CD4-positive, alpha-beta T cell treated with Interleukin-4 for 1 hour (primary cell): ENCODE data around the gene EPB41.
"Not testable (repeated sequence)": the region's sequence is repeated elsewhere in the genome, so short reads cannot be mapped to it uniquely, and the experiment has no call there.

ENCODE experiments used
- DNase-seq, 2 donors: peaks; one replicate each; pipeline ENCODE4 v3.0.0-alpha.2; 2020 to 2022

Gene EPB41

DNA sequence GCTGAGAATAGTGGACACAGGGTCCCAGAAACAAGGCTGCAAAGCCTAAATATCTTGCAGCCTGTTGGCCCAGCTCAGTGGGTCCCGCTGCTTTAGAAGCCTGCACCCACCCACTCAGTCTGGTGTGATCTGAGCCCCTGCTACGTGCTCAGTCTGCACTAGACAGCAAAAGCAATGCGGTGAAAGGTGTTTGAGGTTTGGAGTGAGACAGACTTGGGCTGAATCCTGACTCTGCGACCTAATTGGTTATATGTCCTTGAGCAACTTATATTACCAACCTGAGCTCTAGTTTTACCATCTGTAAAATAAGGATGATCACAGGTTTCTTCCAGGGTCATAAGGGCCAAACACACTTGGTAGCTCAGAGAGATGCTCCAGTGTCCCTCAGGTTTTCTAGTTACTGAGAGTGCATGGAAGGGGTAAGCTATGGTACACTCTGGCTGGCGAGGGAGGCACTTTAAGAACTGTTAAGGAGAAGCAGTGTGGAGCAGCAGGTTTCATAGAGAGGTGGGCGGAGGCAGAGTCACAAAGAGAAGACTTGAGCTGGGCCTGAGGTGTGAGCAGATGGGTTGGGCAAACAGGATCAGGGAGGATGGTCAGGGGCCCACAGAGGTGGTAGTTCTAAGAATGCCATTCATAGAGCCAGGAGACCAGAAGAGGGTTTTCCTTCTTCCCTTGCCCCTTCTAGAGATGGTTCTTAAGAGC, 199.2 kb downstream of the EPB41 start:
- DNase-seq, result no peak

DNA sequence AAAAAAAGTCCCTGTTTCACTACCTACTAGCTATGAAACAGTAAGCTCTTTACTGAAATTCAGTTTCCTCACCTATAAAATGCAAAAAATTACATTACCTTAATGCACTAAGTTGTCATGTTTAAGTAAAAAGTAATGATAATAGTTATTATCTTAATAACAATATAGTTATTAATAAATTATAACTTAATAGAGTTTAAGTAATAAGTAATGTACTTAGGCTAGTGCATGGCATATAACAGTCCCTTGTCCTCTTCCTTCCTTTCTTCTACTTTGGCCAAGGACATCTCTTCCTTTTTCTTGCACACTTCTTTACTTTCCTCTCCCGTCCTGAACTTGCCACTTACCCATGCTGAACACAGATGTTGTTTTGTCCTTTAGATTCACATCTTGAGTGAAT, 200.3 kb downstream of the EPB41 start:
- no peak for DNase-seq

DNA sequence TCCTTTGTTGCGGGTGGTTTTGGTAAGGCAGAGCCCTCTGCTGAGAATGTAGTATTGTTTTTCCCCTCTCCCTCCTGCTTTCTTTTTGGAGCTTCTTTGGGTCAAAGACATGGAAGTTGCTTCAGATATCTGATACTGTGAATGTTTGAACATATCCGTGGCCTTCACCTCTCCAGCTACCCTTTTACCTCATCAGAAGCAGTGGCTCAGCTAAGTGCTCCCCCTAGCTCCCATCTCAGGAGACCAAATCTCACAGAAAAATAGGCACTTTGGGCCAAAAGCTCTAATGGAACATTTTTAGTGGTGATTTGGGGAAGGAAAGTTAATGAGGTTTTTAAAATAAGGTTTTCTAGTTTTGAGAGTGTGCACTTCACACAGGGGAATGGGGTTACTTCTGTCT, 203.0 kb downstream of the EPB41 start:
- no peak for DNase-seq

DNA sequence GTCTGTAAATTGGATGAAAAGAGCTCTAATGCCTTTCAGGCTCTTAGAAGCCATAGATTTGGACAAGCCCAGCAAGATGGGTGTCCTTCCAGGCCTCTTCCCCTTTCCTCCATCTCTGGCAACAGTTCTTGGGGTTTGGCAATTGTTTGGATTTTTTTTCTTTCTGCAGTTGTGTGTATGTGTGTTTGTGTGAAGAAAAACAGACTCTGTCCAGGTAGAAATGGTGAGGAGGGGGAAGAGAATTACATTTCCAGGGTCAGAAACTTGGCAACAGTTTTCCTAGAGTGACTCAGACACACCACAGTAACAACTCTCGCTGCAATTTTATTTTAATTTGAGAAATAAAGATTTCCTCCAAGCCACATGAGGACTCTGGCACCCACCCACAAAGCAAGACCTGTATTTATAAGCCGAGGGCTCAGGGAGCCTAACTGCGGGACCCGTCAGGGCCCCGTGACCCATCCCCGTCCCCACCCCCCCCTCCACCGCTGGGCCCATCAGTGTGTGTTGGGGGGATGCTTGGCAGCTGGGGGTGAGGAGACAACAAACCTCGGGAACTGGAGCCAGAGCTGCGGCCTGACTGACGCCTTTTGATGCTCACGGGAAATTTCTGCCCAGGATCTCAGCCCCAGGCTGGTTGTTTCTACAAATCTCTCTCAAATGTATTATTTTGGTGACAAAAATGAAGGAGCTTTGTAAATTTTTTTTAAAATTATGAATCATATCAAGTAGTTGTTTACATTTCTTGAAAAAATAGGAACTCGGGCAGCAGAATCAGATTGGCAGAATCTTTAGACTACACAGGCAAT, 205.0 kb downstream of the EPB41 start:
- DNase-seq, result no peak

DNA sequence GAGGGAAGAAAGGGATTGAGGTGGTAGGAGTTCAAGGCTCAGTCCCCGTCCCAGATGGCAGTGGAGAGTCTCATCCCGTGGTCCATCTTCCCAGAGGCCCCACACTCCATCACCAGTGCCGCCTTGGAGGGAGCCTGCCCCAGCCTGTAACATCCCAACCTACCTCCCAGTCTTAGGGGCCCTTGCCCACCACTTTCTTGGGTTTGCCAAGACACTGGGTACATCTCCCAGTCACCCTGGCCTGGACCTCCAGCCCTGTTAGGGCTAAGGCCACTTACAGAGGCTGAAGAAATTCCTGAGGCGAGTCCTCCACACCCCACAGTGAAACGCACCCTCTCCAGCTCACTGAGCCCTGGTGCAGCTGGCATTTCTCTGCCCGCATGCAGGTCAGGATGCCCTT, 206.0 kb downstream of the EPB41 start:
- DNase-seq, result no peak

DNA sequence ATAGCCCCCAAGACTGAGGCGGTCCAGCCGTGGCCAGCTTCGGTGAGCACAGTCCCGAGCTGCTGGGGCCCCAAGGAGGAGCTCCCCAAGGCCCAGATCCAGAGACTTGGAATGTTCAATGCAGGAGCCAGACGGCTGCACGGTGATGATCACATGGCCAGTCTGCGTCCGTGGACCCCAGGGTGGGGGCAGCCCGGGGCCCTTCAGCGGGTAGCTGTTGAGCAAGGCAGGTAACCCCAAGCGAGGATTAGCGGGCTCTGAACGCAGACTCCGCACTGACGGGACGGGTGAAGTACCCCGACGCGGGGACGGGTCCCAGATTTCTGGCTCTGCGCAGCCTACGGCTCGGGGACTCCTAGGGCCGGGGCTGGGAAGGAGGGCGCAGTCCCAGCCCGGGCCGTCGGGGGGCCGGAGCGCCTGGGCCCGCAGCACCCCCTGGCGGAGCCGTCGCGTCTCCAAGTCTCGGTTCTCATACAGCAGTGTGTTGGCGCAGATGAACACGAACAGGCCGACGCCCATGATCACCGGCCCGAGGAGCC, 206.6 kb downstream of the EPB41 start:
- peak; percentile 66 for DNase-seq

DNA sequence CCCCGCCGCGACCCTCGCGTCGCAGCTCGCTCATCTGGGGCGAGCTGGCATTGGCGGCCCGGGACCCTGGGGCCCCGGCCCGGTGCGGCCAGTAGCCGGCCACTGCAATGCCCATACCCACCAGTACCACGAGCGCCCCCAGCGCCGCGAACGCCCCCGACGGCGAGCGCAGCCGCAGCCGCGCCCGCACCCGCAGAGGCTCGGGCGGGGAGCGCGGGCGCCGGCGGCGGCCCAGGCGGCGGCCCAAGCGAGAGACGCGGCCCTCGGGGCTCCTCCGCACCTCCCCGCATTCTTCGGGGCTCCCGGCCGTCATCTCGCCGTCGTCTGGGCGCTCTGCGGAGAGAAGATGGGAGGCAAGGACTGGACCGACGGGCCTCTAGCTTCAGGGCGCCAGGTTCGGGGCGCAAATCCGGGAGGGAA, 207.2 kb downstream of the EPB41 start:
- peak in 1 of 2 donors; percentile 7 for DNase-seq

GRCh38 chr1:29121936-29122681, 207.7 kb downstream of the EPB41 start:
- peak in 1 of 2 donors; percentile 13 for DNase-seq

- DNase-seq, result no peak
Measured at GRCh38 chr1:29122682-29123052, 208.3 kb downstream of the EPB41 start.

- DNase-seq, result peak in 1 of 2 donors; percentile 19
Measured at GRCh38 chr1:29123053-29123886, 208.9 kb downstream of the EPB41 start.

DNA sequence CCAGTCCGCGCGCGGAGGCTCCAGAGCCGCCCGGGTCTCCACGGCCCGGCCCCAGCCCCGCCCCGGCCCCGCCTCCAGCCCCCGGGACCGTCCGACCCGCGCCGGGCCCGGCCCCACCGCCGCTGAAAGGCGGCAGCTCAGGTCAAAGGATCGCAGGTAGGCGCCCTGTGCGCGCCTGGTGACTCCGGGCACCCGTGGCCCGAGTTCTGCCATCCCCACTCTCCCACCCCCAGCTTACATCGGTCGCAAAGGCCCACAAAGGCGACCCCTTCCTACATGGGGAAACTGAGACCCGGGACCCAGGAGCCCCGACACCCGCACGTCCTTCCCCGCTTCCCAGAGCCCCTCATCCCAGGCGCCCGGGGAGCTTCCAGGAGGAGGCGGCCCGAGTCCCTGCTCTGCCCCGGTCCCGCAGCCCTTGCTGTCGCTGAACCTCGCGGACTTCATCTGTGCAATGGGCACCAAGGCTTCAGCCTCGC, 209.6 kb downstream of the EPB41 start, which contains the start of gene TMEM200B:
TSS of gene TMEM200B (minus strand) at position 17 of the 479 bp plus-strand sequence. CDS start 2,075 bp downstream, outside the sequence.
- DNase-seq, result no peak

GRCh38 chr1:29124366-29125236, 210.2 kb downstream of the EPB41 start:
- peak; percentile 24 to 45 for DNase-seq

DNA sequence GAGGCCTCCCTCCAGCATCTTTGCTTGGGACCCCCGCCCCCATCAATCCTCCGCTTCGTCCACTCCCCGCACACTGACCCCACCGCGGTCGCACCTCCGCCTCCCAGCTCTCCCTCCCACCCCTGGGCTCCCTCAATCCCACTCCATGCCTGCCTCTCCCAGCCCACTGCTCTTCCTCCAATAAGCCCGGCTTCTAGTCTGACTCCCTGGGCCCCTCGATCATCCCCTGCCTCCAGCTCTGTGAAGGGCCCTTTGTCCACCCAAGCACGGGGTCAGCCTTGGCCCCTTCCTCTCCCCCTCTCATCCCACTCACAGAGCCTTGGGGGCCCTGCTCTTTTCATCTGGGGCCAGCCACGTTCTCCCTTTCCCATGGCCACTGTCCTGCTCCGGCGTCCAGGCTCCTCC, 210.9 kb downstream of the EPB41 start:
- DNase-seq, result no peak

DNA sequence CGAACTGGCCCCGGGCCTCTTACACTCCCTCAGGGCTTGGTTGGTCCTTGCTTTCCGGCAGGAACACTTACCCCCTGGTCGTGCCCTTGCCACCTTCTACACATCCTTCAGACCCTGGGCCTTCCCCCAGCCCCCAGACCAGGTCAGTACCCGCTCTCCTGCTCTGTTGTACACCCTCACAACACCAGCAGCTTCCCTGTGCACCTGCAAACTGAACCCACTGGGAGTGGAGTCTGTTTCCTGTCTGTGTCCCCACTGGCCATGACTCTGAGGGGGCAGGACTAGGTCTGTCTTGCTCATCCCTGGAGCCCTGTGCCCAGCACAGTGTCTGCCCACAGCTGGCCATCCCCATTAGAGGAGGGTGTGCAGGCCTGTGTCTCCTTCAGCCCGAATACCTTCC, 211.4 kb downstream of the EPB41 start:
- DNase-seq, result no peak

DNA sequence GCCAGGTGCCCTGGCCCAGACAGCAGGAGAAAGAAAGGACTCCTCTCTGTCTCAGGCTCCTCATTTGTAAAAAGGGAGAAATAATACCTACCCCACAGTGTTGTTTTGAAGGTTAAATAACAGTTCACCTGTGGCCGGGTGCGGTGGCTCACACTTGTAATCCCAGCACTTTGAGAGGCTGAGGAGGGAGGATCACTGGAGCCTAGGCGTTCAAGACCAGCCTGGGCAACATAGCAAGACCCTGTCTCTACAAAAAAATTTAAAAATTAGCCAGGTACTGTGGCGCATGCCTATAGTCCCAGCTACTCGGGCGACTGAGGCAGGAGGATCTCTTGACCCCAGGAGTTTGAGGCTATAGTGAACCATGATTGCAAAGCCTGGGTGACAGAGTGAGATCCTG, 211.8 kb downstream of the EPB41 start:
- DNase-seq, result no peak

DNA sequence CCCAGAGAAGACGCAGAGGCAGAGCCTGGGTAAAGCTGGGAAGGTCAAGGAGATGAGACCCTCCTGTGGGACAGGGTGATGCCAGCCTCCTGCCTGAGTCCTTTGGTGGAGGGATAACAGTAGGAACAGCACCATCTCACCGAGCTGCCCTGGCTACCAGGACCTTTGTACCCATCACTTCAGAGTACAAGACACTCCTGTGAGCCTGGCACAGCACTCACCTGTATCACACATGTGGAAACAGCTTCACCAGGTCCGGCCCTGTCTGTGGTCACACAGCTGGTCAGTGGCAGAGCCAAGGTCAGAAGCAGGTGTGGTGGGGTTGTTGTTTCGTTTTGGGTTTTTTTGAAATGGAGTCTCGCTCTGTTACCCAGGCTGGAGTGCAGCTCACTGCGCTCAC, 214.4 kb downstream of the EPB41 start:
- no peak for DNase-seq

- no peak for DNase-seq
Measured at GRCh38 chr1:29129916-29130315, 215.5 kb downstream of the EPB41 start.

GRCh38 chr1:29131056-29131455, 216.7 kb downstream of the EPB41 start:
- DNase-seq, result not testable (repeated sequence)

- no peak for DNase-seq
Measured at GRCh38 chr1:29133861-29134694, 219.7 kb downstream of the EPB41 start.

DNA sequence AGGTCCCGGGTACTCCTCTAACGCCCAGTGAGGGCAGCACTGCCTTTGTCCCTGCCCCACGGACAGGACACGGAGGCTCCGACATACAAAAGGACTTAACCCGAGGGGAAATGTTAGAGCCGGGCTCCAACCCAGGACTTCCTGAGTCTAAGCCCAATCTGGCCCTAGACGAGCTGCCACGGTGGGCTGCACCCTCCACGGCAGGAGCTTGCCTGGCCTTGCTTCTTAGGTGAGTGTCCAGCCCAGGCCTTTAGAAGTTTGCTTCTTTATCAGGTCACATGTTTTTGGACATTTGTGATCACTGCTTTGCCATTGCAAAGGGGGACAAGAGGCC, 220.3 kb downstream of the EPB41 start:
- no peak for DNase-seq
